Astrocyte (in vitro differentiated cells and primary cell): ENCODE measurements around the gene CABLES1. TPM values are rescaled to one million over a fixed set of nuclear protein-coding genes. Genes with fewer than 3 reads are reported as not detected.

Experiments used
- DNase-seq: peaks from one replicate; pipeline ENCODE4 v3.0.0-alpha.2; 2010; ENCODE audit warnings: low read depth
- FAIRE-seq: peaks from 2 replicates; lab custom pipeline; 2011; peaks lifted over from hg19 to GRCh38; lab: Jason Lieb, UNC
- H2AFZ ChIP-seq: 2 replicates; pipeline ENCODE4 v1.6.0; 2012; ENCODE audit warnings: low read depth, low read length, inconsistent platforms
- H3K27ac ChIP-seq: 2 replicates; pipeline ENCODE4 v1.5.1; 2011; ENCODE audit warnings: low read depth, low read length, inconsistent platforms
- H3K27me3 ChIP-seq: 2 replicates; pipeline ENCODE4 v1.6.0; 2011; ENCODE audit warnings: low read length, inconsistent platforms; ENCODE audit not compliant: insufficient read depth
- H3K36me3 ChIP-seq: 2 replicates; pipeline ENCODE4 v1.5.1; 2011; ENCODE audit warnings: low read length, inconsistent platforms; ENCODE audit not compliant: insufficient read depth
- H3K4me1 ChIP-seq: 2 replicates; pipeline ENCODE4 v1.5.1; 2011; ENCODE audit warnings: low read length, inconsistent platforms; ENCODE audit not compliant: insufficient read depth
- H3K4me2 ChIP-seq: 2 replicates; pipeline ENCODE4 v1.6.0; 2012; ENCODE audit warnings: low read length, inconsistent platforms
- H3K4me3 ChIP-seq: 2 replicates; pipeline ENCODE4 v1.5.1; 2011; ENCODE audit warnings: low read depth, mild to moderate bottlenecking, low read length, inconsistent platforms; ENCODE audit not compliant: insufficient read depth
- H3K79me2 ChIP-seq: 2 replicates; pipeline ENCODE4 v1.6.0; 2012; ENCODE audit warnings: mild to moderate bottlenecking, low read length, inconsistent platforms; ENCODE audit not compliant: insufficient read depth
- H3K9ac ChIP-seq: 2 replicates; pipeline ENCODE4 v1.6.0; 2012; ENCODE audit warnings: mild to moderate bottlenecking, low read length, inconsistent platforms
- H3K9me3 ChIP-seq: 2 replicates; pipeline ENCODE4 v1.5.1; 2012; ENCODE audit warnings: low read depth, mild to moderate bottlenecking, low read length, inconsistent platforms; ENCODE audit not compliant: insufficient read depth
- H4K20me1 ChIP-seq: 2 replicates; pipeline ENCODE4 v1.6.0; 2012; ENCODE audit warnings: low read length, inconsistent platforms; ENCODE audit not compliant: insufficient read depth
- H3K27ac Mint-ChIP-seq: one replicate; pipeline ENCODE4 v1.8.0; 2021; ENCODE audit warnings: mild to moderate bottlenecking, mixed read lengths; ENCODE audit not compliant: unreplicated experiment
- H3K27me3 Mint-ChIP-seq: one replicate; pipeline ENCODE4 v1.8.0; 2021; ENCODE audit warnings: low read depth, mixed read lengths; ENCODE audit not compliant: unreplicated experiment
- H3K36me3 Mint-ChIP-seq: one replicate; pipeline ENCODE4 v1.8.0; 2021; ENCODE audit warnings: low read depth, mixed read lengths; ENCODE audit not compliant: unreplicated experiment
- H3K4me1 Mint-ChIP-seq: one replicate; pipeline ENCODE4 v1.8.0; 2021; ENCODE audit warnings: low read depth, mixed read lengths; ENCODE audit not compliant: unreplicated experiment
- H3K4me3 Mint-ChIP-seq: one replicate; pipeline ENCODE4 v1.8.0; 2021; ENCODE audit warnings: mild to moderate bottlenecking, moderate library complexity, mixed read lengths; ENCODE audit not compliant: unreplicated experiment
- H3K9me3 Mint-ChIP-seq: one replicate; pipeline ENCODE4 v1.8.0; 2021; ENCODE audit warnings: mild to moderate bottlenecking, mixed read lengths; ENCODE audit not compliant: unreplicated experiment
- EZH2 ChIP-seq: IDR thresholded peaks from 2 replicates; pipeline ENCODE4 v1.6.1; 2012; ENCODE audit warnings: mild to moderate bottlenecking, low read length, inconsistent platforms; ENCODE audit not compliant: insufficient read depth
- total RNA-seq: library from RNA; stranded (reverse); gene quantifications from 2 replicates; pipeline ENCODE4 v1.2.1, GENCODE V29; 2021
- TF ChIP-seq, protein P1 (sequence below): IDR thresholded peaks from 2 replicates; pipeline ENCODE4 v1.5.1; 2011; ENCODE audit warnings: low read depth, mild to moderate bottlenecking, inconsistent platforms, low read length, moderate library complexity; ENCODE audit not compliant: insufficient read depth

The CABLES1 gene
- total RNA-seq, 1 donor from 2014 or later: 14.5 TPM

DNA sequence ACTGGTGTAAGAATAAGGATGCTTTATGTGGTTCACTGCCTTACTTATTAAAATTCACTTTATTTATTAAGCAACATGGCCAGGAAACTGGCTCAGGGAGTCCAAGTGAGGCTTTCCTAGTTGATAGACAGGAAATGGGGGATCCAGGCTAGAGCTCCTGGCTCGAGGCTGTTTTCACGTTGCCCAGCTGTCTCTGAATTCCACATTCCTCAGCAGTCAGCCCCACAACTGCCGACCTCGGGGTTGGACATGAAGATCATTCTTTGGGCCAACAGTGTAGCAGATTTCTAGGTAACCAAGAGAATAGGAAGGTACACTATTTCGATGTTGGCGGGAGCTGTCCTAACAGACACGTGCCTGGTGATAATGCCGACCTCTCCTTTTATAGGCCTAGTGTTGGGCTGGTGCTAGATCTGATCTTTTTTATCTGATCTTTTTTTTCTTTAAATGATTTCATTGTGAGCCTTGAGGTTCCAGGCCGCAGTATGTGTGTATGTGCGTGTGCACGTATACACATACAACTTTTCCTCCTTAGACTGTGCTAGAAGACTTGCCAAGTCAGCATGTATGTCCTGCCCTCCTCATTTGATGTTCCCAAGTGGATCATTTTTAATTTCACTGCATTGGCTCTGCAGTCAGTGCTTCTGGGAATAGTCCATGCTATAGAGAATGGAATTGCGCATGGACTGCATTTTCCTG is 103.5 kb downstream of the CABLES1 start:
- H3K27ac Mint-ChIP-seq: peak overlapping the region; percentile 72
- no peaks in the 10 kb centered on the region for H3K27me3 ChIP-seq
- no peaks in the 10 kb centered on the region for H3K9me3 ChIP-seq
- H3K4me3 Mint-ChIP-seq: no peak overlapping the region
- H2AFZ ChIP-seq: peak overlapping the region; percentile 1
- no peaks in the 10 kb centered on the region for H3K9me3 Mint-ChIP-seq
- no peaks in the 10 kb centered on the region for H3K27me3 Mint-ChIP-seq
- peak overlapping the region; percentile 53 for H3K9ac ChIP-seq
- no peak for FAIRE-seq
- no peaks in the 10 kb centered on the region for H4K20me1 ChIP-seq
- no peaks in the 10 kb centered on the region for H3K79me2 ChIP-seq
- peaks cover 21% of the 10 kb centered on the region for H3K36me3 Mint-ChIP-seq
- peaks cover 19% of the 10 kb centered on the region for H3K4me1 ChIP-seq
- peak overlapping the region; percentile 14 for H3K27ac ChIP-seq
- H3K36me3 ChIP-seq: no peaks in the 10 kb centered on the region
- H3K4me1 Mint-ChIP-seq: peaks cover 15% of the 10 kb centered on the region
- DNase-seq: peak; percentile 44
- no peak overlapping the region for H3K4me3 ChIP-seq
- H3K4me2 ChIP-seq: peak overlapping the region; percentile 78
- TF ChIP-seq EZH2: no peak
- TF ChIP-seq, protein P1, sequence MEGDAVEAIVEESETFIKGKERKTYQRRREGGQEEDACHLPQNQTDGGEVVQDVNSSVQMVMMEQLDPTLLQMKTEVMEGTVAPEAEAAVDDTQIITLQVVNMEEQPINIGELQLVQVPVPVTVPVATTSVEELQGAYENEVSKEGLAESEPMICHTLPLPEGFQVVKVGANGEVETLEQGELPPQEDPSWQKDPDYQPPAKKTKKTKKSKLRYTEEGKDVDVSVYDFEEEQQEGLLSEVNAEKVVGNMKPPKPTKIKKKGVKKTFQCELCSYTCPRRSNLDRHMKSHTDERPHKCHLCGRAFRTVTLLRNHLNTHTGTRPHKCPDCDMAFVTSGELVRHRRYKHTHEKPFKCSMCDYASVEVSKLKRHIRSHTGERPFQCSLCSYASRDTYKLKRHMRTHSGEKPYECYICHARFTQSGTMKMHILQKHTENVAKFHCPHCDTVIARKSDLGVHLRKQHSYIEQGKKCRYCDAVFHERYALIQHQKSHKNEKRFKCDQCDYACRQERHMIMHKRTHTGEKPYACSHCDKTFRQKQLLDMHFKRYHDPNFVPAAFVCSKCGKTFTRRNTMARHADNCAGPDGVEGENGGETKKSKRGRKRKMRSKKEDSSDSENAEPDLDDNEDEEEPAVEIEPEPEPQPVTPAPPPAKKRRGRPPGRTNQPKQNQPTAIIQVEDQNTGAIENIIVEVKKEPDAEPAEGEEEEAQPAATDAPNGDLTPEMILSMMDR: no peak

DNA sequence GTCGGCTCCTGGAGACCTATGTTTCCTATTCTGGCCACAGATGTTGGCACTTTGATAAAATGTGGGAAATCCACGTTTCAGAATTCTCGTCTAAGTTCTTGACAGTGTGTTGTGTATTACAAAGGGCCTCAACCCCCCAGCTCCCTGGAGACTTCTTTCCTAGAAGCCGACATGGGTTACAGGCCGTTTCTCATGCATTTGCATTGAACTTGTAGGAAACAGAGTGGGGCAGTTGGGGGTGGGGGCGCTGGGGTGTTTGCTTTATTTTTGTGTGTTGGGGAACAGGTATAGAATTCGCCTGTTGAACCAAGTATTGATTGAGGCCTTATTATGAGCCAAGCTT is 104.0 kb downstream of the CABLES1 start:
- Histone ChIP-seq H2AFZ (no peak overlapping the region), H3K9ac (no peak overlapping the region), H3K79me2 (no peaks in the 10 kb centered on the region), H3K4me2 (no peak overlapping the region), H3K9me3 (no peaks in the 10 kb centered on the region), H4K20me1 (no peaks in the 10 kb centered on the region), H3K4me3 (no peak overlapping the region), H3K27ac (no peak overlapping the region), H3K4me1 (peaks cover 19% of the 10 kb centered on the region), H3K27me3 (no peaks in the 10 kb centered on the region), H3K36me3 (no peaks in the 10 kb centered on the region)
- no peak for TF ChIP-seq EZH2
- TF ChIP-seq, protein P1: no peak
- peaks cover 15% of the 10 kb centered on the region for H3K4me1 Mint-ChIP-seq
- DNase-seq (no peak), FAIRE-seq (no peak)
- no peak overlapping the region for H3K27ac Mint-ChIP-seq
- H3K36me3 Mint-ChIP-seq: peaks cover 21% of the 10 kb centered on the region
- H3K4me3 Mint-ChIP-seq: no peak overlapping the region
- no peaks in the 10 kb centered on the region for H3K27me3 Mint-ChIP-seq
- no peaks in the 10 kb centered on the region for H3K9me3 Mint-ChIP-seq

DNA sequence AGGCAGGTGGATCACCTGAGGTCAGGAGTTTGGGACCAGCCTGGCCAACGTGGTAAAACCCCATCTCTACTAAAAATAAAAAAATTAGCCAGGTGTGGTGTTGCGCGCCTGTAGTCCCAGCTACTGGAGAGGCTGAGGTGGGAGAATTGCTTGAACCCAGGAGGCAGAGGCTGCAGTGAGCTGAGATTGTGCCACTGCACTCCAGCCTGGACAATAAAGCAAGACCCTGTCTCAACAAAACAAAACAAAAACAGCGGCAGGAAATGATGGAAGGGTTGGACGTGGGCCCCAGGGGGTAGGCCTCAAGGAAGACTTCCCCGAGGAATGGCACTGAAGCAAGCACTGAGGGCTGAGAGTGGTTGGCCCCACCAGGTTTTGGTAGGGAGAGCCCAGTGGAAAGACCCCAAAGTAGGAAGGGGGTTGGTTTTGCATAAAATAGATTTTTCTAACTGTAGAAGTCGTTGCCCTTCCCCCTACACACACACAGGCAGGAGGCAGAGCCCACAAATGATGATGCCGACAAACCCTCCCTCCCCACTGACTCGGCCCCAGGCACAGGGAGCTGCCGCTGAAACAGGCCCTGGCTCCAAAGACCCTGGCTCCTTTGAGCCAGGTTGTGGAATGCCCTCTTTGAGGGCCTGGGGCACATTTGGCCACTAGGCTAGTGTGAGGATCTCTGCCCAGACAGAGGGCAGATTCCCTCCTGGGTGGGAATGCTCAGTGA is 104.8 kb downstream of the CABLES1 start:
- Histone ChIP-seq H3K4me2 (no peak overlapping the region), H4K20me1 (no peaks in the 10 kb centered on the region), H3K27ac (no peak overlapping the region), H3K4me1 (peaks cover 19% of the 10 kb centered on the region), H3K79me2 (no peaks in the 10 kb centered on the region), H3K36me3 (no peaks in the 10 kb centered on the region), H3K9me3 (no peaks in the 10 kb centered on the region), H3K27me3 (no peaks in the 10 kb centered on the region), H3K9ac (no peak overlapping the region), H2AFZ (no peak overlapping the region), H3K4me3 (no peak overlapping the region)
- H3K27ac Mint-ChIP-seq: no peak overlapping the region
- no peak for TF ChIP-seq EZH2
- TF ChIP-seq, protein P1: no peak
- H3K4me1 Mint-ChIP-seq: peaks cover 15% of the 10 kb centered on the region
- no peak overlapping the region for H3K4me3 Mint-ChIP-seq
- no peak for FAIRE-seq
- DNase-seq: no peak
- H3K36me3 Mint-ChIP-seq: peaks cover 23% of the 10 kb centered on the region
- no peaks in the 10 kb centered on the region for H3K9me3 Mint-ChIP-seq
- no peaks in the 10 kb centered on the region for H3K27me3 Mint-ChIP-seq
